ENCODE measurements around the gene DIPK1A.

- TF ChIP-seq ZNF274 (IDR thresholded peaks at IDR 0.05; ENCODE audit: low read length) = no peak
- TF ChIP-seq ZNF274 (tag by site-specific recombination; IDR thresholded peaks at IDR 0.05; ENCODE audit: borderline replicate concordance) = no peak
- TF ChIP-seq ZBTB1 (tag by site-specific recombination; IDR thresholded peaks at IDR 0.05) = no peak
- no peak for TF ChIP-seq YY1 (tag by site-specific recombination; IDR thresholded peaks at IDR 0.05)
- TF ChIP-seq ZBTB7A (tag by site-specific recombination; IDR thresholded peaks at IDR 0.05; ENCODE audit: low read depth) = no peak
- no peak for TF ChIP-seq TCF7L2 (IDR thresholded peaks at IDR 0.05; ENCODE audit: borderline replicate concordance, low read depth, low read length)
- no peak for TF ChIP-seq ZNF140 (tag by site-specific recombination; IDR thresholded peaks at IDR 0.05)
- no peak for TF ChIP-seq CTCF (tag by site-specific recombination; IDR thresholded peaks at IDR 0.05)
- TF ChIP-seq, protein P1, sequence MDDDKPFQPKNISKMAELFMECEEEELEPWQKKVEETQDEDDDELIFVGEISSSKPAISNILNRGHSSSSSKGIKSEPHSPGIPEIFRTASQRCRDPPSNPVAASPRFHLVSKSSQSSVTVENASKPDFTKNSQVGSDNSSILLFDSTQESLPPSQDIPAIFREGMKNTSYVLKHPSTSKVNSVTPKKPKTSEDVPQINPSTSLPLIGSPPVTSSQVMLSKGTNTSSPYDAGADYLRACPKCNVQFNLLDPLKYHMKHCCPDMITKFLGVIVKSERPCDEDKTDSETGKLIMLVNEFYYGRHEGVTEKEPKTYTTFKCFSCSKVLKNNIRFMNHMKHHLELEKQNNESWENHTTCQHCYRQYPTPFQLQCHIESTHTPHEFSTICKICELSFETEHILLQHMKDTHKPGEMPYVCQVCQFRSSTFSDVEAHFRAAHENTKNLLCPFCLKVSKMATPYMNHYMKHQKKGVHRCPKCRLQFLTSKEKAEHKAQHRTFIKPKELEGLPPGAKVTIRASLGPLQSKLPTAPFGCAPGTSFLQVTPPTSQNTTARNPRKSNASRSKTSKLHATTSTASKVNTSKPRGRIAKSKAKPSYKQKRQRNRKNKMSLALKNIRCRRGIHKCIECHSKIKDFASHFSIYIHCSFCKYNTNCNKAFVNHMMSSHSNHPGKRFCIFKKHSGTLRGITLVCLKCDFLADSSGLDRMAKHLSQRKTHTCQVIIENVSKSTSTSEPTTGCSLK (tag by site-specific recombination; IDR thresholded peaks at IDR 0.05) = no peak
These were observed 59.4 kb downstream of the DIPK1A start for GRCh38 chr1:92901699-92902405.

Data from HEK293 (cell line).